DND-41 (cell line): ENCODE data around the gene AKNA.

Source experiments
- EZH2 ChIP-seq: IDR thresholded peaks from 3 replicates; pipeline ENCODE4 v1.6.1; 2012; ENCODE audit warnings: borderline replicate concordance, low read depth, mild to moderate bottlenecking, moderate library complexity, low read length, inconsistent platforms; ENCODE audit not compliant: severe bottlenecking
- TF ChIP-seq, protein P1 (sequence below): IDR thresholded peaks from 2 replicates; pipeline ENCODE4 v1.5.1; 2012; ENCODE audit warnings: borderline replicate concordance, low read length, moderate library complexity, mild to moderate bottlenecking; ENCODE audit not compliant: poor library complexity, severe bottlenecking; ENCODE audit errors: extremely low read depth

DNA sequence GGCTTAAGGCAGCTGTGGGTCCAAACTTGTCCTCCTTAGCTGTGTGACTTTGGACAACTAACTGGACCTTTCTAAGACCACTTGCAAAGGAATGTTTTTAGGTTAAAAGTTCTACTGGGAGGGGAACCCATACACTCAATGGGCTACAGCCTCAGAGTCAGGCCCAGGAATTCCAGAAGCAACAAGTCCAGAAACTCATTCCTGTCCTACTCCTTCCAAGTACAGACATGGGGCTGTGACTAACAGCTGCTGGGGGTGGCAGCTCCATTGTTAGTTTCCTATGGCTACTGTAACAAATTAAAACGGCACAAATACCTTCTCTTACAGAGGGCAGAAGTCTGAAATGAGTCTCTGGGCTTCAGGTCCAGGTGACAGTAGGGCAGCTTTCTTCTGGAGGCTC, 12.4 kb upstream of the AKNA start:
- TF ChIP-seq, protein P1, sequence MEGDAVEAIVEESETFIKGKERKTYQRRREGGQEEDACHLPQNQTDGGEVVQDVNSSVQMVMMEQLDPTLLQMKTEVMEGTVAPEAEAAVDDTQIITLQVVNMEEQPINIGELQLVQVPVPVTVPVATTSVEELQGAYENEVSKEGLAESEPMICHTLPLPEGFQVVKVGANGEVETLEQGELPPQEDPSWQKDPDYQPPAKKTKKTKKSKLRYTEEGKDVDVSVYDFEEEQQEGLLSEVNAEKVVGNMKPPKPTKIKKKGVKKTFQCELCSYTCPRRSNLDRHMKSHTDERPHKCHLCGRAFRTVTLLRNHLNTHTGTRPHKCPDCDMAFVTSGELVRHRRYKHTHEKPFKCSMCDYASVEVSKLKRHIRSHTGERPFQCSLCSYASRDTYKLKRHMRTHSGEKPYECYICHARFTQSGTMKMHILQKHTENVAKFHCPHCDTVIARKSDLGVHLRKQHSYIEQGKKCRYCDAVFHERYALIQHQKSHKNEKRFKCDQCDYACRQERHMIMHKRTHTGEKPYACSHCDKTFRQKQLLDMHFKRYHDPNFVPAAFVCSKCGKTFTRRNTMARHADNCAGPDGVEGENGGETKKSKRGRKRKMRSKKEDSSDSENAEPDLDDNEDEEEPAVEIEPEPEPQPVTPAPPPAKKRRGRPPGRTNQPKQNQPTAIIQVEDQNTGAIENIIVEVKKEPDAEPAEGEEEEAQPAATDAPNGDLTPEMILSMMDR = no peak
- TF ChIP-seq EZH2 = no peak
